Heart right ventricle (tissue), 16 donors: ENCODE data around the gene MRPL27. TPM values are rescaled to one million over a fixed set of nuclear protein-coding genes. Genes with fewer than 3 reads are reported as not detected.

Experiments used
- ATAC-seq, 8 donors: fragments of 200-7000 bp; cut with Tn5 transposase; one replicate each; pipeline ENCODE4 v1.9.1; 2020; ENCODE audit warnings: mild to moderate bottlenecking in 8 of 8, moderate library complexity in 8 of 8, moderate number of reproducible peaks in 1 of 8
- DNase-seq, 2 donors: peaks; one replicate each; pipeline ENCODE4 v3.0.0-alpha.2; 2020
- H3K27ac ChIP-seq, 10 donors: fragments of 200-600 bp; sonication (generic) in 2 of 10; one replicate each; pipeline versions ENCODE4 v1.5.0 to v1.8.0; 2020 to 2022; ENCODE audit warnings: mild to moderate bottlenecking in 3 of 10
- H3K27me3 ChIP-seq, 7 donors: fragments of 200-600 bp; one replicate each; pipeline ENCODE4 v1.8.0; 2021 to 2022; ENCODE audit warnings: mild to moderate bottlenecking in 2 of 7
- H3K36me3 ChIP-seq, 9 donors: fragments of 200-600 bp; sonication (generic) in 1 of 9; one replicate each; pipeline versions ENCODE4 v1.5.0 to v1.8.0; 2020 to 2022; ENCODE audit warnings: mild to moderate bottlenecking in 2 of 9
- H3K4me1 ChIP-seq, 9 donors: fragments of 200-600 bp; sonication (generic) in 1 of 9; one replicate each; pipeline versions ENCODE4 v1.5.0 to v1.8.0; 2020 to 2022; ENCODE audit warnings: mild to moderate bottlenecking in 4 of 9
- H3K4me3 ChIP-seq, 10 donors: fragments of 200-600 bp; sonication (generic) in 2 of 10; one replicate each; pipeline versions ENCODE4 v1.5.0 to v1.8.0; 2020 to 2022; ENCODE audit warnings: mild to moderate bottlenecking in 7 of 10, moderate library complexity in 2 of 10
- H3K9me3 ChIP-seq, 11 donors: fragments of 200-600 bp in 10 of 11; sonication (generic) in 2 of 11; one replicate each; pipeline versions ENCODE4 v1.5.0 to v1.8.0; 2013 to 2022; ENCODE audit warnings: mild to moderate bottlenecking in 2 of 11, control low read depth in 1 of 11, moderate library complexity in 1 of 11
- WGBS, 2 donors: extraction: QIAGEN DNeasy Blood & Tissue Kit; methylation state at CpG; one replicate each; pipeline ENCODE4 v1.1.7; 2013; ENCODE audit warnings: inconsistent platforms in 1 of 2; 5-methylcytosine and 5-hydroxymethylcytosine counted together
- intact Hi-C, 10 donors: fragments of 100-400 bp; cut with DNase I; formaldehyde crosslinking; loops; one replicate each; pipeline versions ENCODE4 v1.11.1 to v1.14.2; 2022
- polyA plus RNA-seq, 2 donors: library from polyadenylated mRNA; stranded (reverse); fragments of 200-250 nt; gene quantifications; one replicate each; pipeline ENCODE4 v1.2.3, GENCODE V29; 2013
- total RNA-seq, 10 donors: library from RNA; stranded (reverse); fragmentation: NEBNext Ultra II Directional in 3 of 10; extraction: Animal tissue kit (Norgen Biotek cat#: 25700) in 3 of 10; gene quantifications; one replicate each; pipeline versions ENCODE4 v1.2.1 to v1.2.4, GENCODE V29; 2021 to 2023
- TF ChIP-seq, protein P1 (sequence below), 9 donors: fragments of 200-600 bp; sonication (generic) in 2 of 9; IDR thresholded peaks; one replicate each; pipeline versions ENCODE4 v1.5.0 to v1.8.0; 2021 to 2022; ENCODE audit warnings: antibody characterized with exemption in 9 of 9, mild to moderate bottlenecking in 5 of 9, moderate library complexity in 1 of 9
- donor health status: Arrhythmogenic right ventricular cardiomyopathy.
- donor health status: ischemic (EF 13 %, LVEDD 7.1; RV severe dilation, severe dysfunction).
- donor health status: healthy with polysubstance abuse.
- donor health status: DM: no; HTN: yes; CAD: no.
- donor health status: DM: no; HTN: no; CAD: no.
- donor health status: ischemic (EF 25% LVEDD 6.9; RV normal size, moderate dysfunction).
- donor health status: ischemic (EF 25% LVEDD 5.7; RV mildly dilated, moderate dysfunction).
- donor health status: healthy.
- donor health status: DM: yes; HTN: yes; CAD: no.
- donor health status: Ischemic cardiomyopathy.
- donor health status: ischemic (EF 35%, LVEDD 5.7; RV mildly dilated, moderate dysfunction).
- donor health status: nonischemic (EF 11% LVEDD 7.7; RV severe dilation, severe dysfunction).
- donor health status: DM: yes; HTN: yes; CAD: no.
- donor health status: PGD.
- donor health status: ischemic (EF 29% LVEDD 5.4; RV normal size, mild dysfunction).
- donor health status: nonischemic (EF 23%, LVEDD 6.1; RV moderate dilation, normal function).

MRPL27 gene
- total and polyA plus RNA-seq, 12 donors: 54.8 to 253 (median 65.2) TPM

GRCh38 chr17:50326831-50327364 is 46.1 kb downstream of the MRPL27 start:
- ATAC-seq: no peak
- WGBS, 2 donors: 77 to 78% methylated on average over 9 of the region's 9 CpGs
- intact Hi-C loops: no loop called here

GRCh38 chr17:50325906-50326305 is 47.1 kb downstream of the MRPL27 start:
- Histone ChIP-seq H3K36me3 (no peaks in the 10 kb centered on the region), H3K9me3 (no peaks in the 10 kb centered on the region), H3K27ac (no peak overlapping the region), H3K4me1 (no peaks in the 10 kb centered on the region), H3K27me3 (no peaks in the 10 kb centered on the region), H3K4me3 (no peak overlapping the region)
- 54 to 60% methylated on average over 4 of the region's 4 CpGs for WGBS, 2 donors
- no peak for DNase-seq
- intact Hi-C loops: no loop called here
- TF ChIP-seq, protein P1, sequence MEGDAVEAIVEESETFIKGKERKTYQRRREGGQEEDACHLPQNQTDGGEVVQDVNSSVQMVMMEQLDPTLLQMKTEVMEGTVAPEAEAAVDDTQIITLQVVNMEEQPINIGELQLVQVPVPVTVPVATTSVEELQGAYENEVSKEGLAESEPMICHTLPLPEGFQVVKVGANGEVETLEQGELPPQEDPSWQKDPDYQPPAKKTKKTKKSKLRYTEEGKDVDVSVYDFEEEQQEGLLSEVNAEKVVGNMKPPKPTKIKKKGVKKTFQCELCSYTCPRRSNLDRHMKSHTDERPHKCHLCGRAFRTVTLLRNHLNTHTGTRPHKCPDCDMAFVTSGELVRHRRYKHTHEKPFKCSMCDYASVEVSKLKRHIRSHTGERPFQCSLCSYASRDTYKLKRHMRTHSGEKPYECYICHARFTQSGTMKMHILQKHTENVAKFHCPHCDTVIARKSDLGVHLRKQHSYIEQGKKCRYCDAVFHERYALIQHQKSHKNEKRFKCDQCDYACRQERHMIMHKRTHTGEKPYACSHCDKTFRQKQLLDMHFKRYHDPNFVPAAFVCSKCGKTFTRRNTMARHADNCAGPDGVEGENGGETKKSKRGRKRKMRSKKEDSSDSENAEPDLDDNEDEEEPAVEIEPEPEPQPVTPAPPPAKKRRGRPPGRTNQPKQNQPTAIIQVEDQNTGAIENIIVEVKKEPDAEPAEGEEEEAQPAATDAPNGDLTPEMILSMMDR (IDR thresholded peaks at IDR 0.05): no peak
- ATAC-seq: no peak

More at GRCh38 chr17:50326831-50327364, 46.1 kb downstream of the MRPL27 start:
- Histone ChIP-seq H3K36me3 (no peaks in the 10 kb centered on the region), H3K4me1 (peaks cover 0 to under 1% (median 0%) of the 10 kb centered on the region in 9 donors), H3K4me3 (no peak overlapping the region), H3K27ac (no peak overlapping the region), H3K9me3 (no peaks in the 10 kb centered on the region), H3K27me3 (no peaks in the 10 kb centered on the region)
- TF ChIP-seq, protein P1 (IDR thresholded peaks at IDR 0.05): no peak
- DNase-seq: no peak

GRCh38 chr17:50323060-50323459 is 49.9 kb downstream of the MRPL27 start:
- Histone ChIP-seq H3K36me3 (no peaks in the 10 kb centered on the region), H3K27ac (no peak overlapping the region), H3K4me3 (no peak overlapping the region), H3K4me1 (no peaks in the 10 kb centered on the region), H3K27me3 (no peaks in the 10 kb centered on the region), H3K9me3 (no peaks in the 10 kb centered on the region)
- DNase-seq (no peak), ATAC-seq (no peak)
- TF ChIP-seq, protein P1 (IDR thresholded peaks at IDR 0.05): no peak
- WGBS, 2 donors: 58 to 62% methylated on average over 5 of the region's 5 CpGs
- intact Hi-C loops: no loop called here

DNA sequence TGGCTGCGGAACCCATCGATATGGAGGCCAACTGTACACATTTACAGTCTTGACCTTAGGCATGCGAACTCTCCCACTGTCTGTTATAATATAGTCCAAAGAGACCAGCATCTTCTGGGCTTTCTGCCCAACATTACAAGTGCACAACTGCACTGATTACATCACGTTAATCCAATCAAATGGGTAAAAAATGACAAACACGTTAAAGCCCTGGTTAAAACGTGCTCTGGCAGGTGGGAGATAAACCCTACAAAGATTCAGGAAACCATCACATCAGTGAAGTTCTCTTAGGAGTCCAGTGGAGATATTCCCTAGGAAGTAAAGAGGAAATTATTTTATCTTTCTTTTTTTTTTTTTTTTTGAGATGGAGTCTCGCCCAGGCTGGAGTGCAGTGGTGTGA is 50.7 kb downstream of the MRPL27 start:
- intact Hi-C loops: no loop called here
- Histone ChIP-seq H3K27ac (no peak overlapping the region), H3K4me1 (no peaks in the 10 kb centered on the region), H3K27me3 (no peaks in the 10 kb centered on the region), H3K4me3 (no peak overlapping the region), H3K9me3 (no peaks in the 10 kb centered on the region), H3K36me3 (no peaks in the 10 kb centered on the region)
- ATAC-seq: no peak
- WGBS, 2 donors: 62 to 69% methylated on average over 7 of the region's 7 CpGs
- TF ChIP-seq, protein P1 (IDR thresholded peaks at IDR 0.05): no peak
- no peak for DNase-seq
